Measurements from ENCODE around the gene QSER1. TPM values are rescaled to one million over a fixed set of nuclear protein-coding genes. Genes with fewer than 3 reads are reported as not detected.
A peak's percentile ranks its signal among the peaks of the same experiment; 100 is the strongest.

QSER1 gene
- total and polyA plus RNA-seq, 2 experiments from 2014 or later = 29.4 to 132 TPM

GRCh38 chr11:32870676-32871075, 21.9 kb upstream of the QSER1 start:
- H3K36me3 ChIP-seq (ENCODE audit: insufficient read depth) = no peaks in the 10 kb centered on the region
- H3K27ac Mint-ChIP-seq = no peak overlapping the region
- H3K4me1 ChIP-seq (ENCODE audit: insufficient read depth) = no peaks in the 10 kb centered on the region
- peaks cover 3% of the 10 kb centered on the region for H3K27me3 Mint-ChIP-seq (ENCODE audit: insufficient read depth, low read depth, poor library complexity)
- peaks cover 18% of the 10 kb centered on the region for H3K9me3 Mint-ChIP-seq
- H3K27me3 ChIP-seq (ENCODE audit: insufficient read depth) = no peaks in the 10 kb centered on the region
- H3K79me2 ChIP-seq (replicated peaks; ENCODE audit: insufficient read depth) = no peaks in the 10 kb centered on the region
- no peak overlapping the region for H3K4me3 ChIP-seq
- no peaks in the 10 kb centered on the region for H3F3A ChIP-seq (replicated peaks; ENCODE audit: low read depth)
- H3K9me2 ChIP-seq (ENCODE audit: insufficient read depth) = no peaks in the 10 kb centered on the region
- ATAC-seq (peak; percentile 98), DNase-seq (ENCODE audit: low spot score) (peak; percentile 82)
- no peaks in the 10 kb centered on the region for H3K4me1 Mint-ChIP-seq
- no peak overlapping the region for H3K4me3 Mint-ChIP-seq
- TF ChIP-seq, protein P1, sequence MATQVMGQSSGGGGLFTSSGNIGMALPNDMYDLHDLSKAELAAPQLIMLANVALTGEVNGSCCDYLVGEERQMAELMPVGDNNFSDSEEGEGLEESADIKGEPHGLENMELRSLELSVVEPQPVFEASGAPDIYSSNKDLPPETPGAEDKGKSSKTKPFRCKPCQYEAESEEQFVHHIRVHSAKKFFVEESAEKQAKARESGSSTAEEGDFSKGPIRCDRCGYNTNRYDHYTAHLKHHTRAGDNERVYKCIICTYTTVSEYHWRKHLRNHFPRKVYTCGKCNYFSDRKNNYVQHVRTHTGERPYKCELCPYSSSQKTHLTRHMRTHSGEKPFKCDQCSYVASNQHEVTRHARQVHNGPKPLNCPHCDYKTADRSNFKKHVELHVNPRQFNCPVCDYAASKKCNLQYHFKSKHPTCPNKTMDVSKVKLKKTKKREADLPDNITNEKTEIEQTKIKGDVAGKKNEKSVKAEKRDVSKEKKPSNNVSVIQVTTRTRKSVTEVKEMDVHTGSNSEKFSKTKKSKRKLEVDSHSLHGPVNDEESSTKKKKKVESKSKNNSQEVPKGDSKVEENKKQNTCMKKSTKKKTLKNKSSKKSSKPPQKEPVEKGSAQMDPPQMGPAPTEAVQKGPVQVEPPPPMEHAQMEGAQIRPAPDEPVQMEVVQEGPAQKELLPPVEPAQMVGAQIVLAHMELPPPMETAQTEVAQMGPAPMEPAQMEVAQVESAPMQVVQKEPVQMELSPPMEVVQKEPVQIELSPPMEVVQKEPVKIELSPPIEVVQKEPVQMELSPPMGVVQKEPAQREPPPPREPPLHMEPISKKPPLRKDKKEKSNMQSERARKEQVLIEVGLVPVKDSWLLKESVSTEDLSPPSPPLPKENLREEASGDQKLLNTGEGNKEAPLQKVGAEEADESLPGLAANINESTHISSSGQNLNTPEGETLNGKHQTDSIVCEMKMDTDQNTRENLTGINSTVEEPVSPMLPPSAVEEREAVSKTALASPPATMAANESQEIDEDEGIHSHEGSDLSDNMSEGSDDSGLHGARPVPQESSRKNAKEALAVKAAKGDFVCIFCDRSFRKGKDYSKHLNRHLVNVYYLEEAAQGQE (IDR thresholded peaks at IDR 0.05; ENCODE audit: unreplicated experiment) = no peak
- TF ChIP-seq, protein P2, sequence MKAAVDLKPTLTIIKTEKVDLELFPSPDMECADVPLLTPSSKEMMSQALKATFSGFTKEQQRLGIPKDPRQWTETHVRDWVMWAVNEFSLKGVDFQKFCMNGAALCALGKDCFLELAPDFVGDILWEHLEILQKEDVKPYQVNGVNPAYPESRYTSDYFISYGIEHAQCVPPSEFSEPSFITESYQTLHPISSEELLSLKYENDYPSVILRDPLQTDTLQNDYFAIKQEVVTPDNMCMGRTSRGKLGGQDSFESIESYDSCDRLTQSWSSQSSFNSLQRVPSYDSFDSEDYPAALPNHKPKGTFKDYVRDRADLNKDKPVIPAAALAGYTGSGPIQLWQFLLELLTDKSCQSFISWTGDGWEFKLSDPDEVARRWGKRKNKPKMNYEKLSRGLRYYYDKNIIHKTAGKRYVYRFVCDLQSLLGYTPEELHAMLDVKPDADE (IDR thresholded peaks at IDR 0.05) = no peak
- TF ChIP-seq ZNF331 (CRISPR knock-in tag; IDR thresholded peaks at IDR 0.05; ENCODE audit: low read depth) (no peak), STAT1 (IDR thresholded peaks at IDR 0.05; ENCODE audit: unreplicated experiment) (no peak), ZNF114 (CRISPR knock-in tag; IDR thresholded peaks at IDR 0.05) (no peak), POLR2AphosphoS5 (IDR thresholded peaks at IDR 0.05; ENCODE audit: low read depth) (no peak), CTCF (conservative IDR thresholded peaks at IDR 0.05; ENCODE audit: low read depth in 2 of 2) (peak; percentile 77 to 87), EZH2phosphoT487 (IDR thresholded peaks at IDR 0.05; ENCODE audit: unreplicated experiment) (no peak)
- H3K27ac ChIP-seq (ENCODE audit: low read depth) = no peak overlapping the region
- peak overlapping the region; percentile 95; the same call in 1 of the 2 replicates for H2AFZ ChIP-seq
- H4K20me1 ChIP-seq (replicated peaks; ENCODE audit: insufficient read depth) = no peaks in the 10 kb centered on the region
- H3K4me2 ChIP-seq = no peak overlapping the region
- H3K36me3 Mint-ChIP-seq (ENCODE audit: low read depth) = peaks cover 7% of the 10 kb centered on the region; the same call in 2 of the 3 replicates

GRCh38 chr11:32874132-32874531, 18.5 kb upstream of the QSER1 start:
- no peak overlapping the region for H3K27ac ChIP-seq (ENCODE audit: low read depth)
- Mint-ChIP-seq H3K4me1 (no peaks in the 10 kb centered on the region), H3K4me3 (no peak overlapping the region), H3K27me3 (ENCODE audit: insufficient read depth, low read depth, poor library complexity) (peaks cover 3% of the 10 kb centered on the region), H3K9me3 (peaks cover 6% of the 10 kb centered on the region; the same call in 1 of the 3 replicates), H3K27ac (no peak overlapping the region), H3K36me3 (ENCODE audit: low read depth) (peaks cover 4% of the 10 kb centered on the region; the same call in 2 of the 3 replicates)
- no peaks in the 10 kb centered on the region for H3K27me3 ChIP-seq (ENCODE audit: insufficient read depth)
- DNase-seq (ENCODE audit: low spot score) (no peak), ATAC-seq (peak; percentile 70)
- H3K36me3 ChIP-seq (ENCODE audit: insufficient read depth) = no peaks in the 10 kb centered on the region
- no peaks in the 10 kb centered on the region for H3K79me2 ChIP-seq (replicated peaks; ENCODE audit: insufficient read depth)
- no peaks in the 10 kb centered on the region for H3F3A ChIP-seq (replicated peaks; ENCODE audit: low read depth)
- no peak overlapping the region for H3K4me3 ChIP-seq
- H3K4me2 ChIP-seq = no peak overlapping the region
- TF ChIP-seq POLR2AphosphoS5 (IDR thresholded peaks at IDR 0.05; ENCODE audit: low read depth) = no peak
- no peak for TF ChIP-seq CREB1 (CRISPR knock-in tag; IDR thresholded peaks at IDR 0.05; ENCODE audit: low read depth)
- no peak for TF ChIP-seq ZNF331 (CRISPR knock-in tag; IDR thresholded peaks at IDR 0.05; ENCODE audit: low read depth)
- TF ChIP-seq JUNB (IDR thresholded peaks at IDR 0.05; ENCODE audit: unreplicated experiment) = no peak
- no peak for TF ChIP-seq ZNF114 (CRISPR knock-in tag; IDR thresholded peaks at IDR 0.05)
- H2AFZ ChIP-seq = no peak overlapping the region
- no peaks in the 10 kb centered on the region for H3K9me2 ChIP-seq (ENCODE audit: insufficient read depth)
- no peaks in the 10 kb centered on the region; the same call in 1 of the 2 replicates for H3K4me1 ChIP-seq (ENCODE audit: insufficient read depth)
- no peaks in the 10 kb centered on the region for H4K20me1 ChIP-seq (replicated peaks; ENCODE audit: insufficient read depth)

Measured in GM23338 (cell line).